ENCODE measurements around the gene CEP20. TPM values are rescaled to one million over a fixed set of nuclear protein-coding genes. Genes with fewer than 3 reads are reported as not detected.

The CEP20 gene
- total and polyA plus RNA-seq, 2 of the 8 experiments (the other 6 are each of a cell fraction or from before 2014, with no cell fraction given): 16.2 to 49.0 TPM

DNA sequence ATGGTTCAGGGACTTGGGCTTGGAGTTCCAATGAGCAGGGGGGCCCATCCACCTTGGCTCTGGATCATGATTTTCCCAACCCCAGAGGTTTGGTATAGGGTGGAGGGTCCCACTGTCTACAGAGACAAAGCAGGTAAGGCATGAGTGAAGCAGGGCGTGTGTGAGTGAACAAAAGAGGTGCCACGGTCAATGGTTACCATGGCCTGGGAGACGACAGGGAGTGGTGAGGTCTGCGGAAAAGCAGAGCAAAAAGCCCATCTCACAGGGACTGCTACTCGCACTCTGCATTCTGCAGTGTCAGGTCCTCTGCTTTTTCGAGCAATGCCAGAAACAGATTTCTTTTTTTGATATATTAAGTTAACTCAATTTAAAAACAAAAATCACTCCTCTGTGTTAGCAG lies 56.2 kb downstream of the CEP20 start:
- H3K23ac ChIP-seq (ENCODE audit: insufficient read length): no peak overlapping the region
- H3K4me3 ChIP-seq (ENCODE audit: extremely low read depth in 1 of 4, insufficient read depth in 2 of 4, low read depth in 3 of 4, low read length in 4 of 4): no peak overlapping the region
- H3K27ac ChIP-seq (ENCODE audit: low read depth, low read length): no peak overlapping the region
- no peak overlapping the region for H3K14ac ChIP-seq (ENCODE audit: insufficient read length)
- H2BK12ac ChIP-seq (ENCODE audit: low read depth, low read length): no peak overlapping the region
- H2BK15ac ChIP-seq (ENCODE audit: low read length): no peak overlapping the region
- H3K79me1 ChIP-seq (ENCODE audit: low read depth, low read length): no peaks in the 10 kb centered on the region
- no peak overlapping the region for H3K9ac ChIP-seq (replicated peaks in 1 of 4; ENCODE audit: extremely low read depth in 1 of 4, low read depth in 3 of 4, low read length in 3 of 4)
- H2BK120ac ChIP-seq (replicated peaks; ENCODE audit: low read depth, low read length): no peak overlapping the region
- no peak overlapping the region for H4K8ac ChIP-seq (ENCODE audit: extremely low read depth, insufficient read depth, low read length)
- H2AFZ ChIP-seq (ENCODE audit: low read length): no peak overlapping the region
- H2BK5ac ChIP-seq (ENCODE audit: low read depth, low read length): no peak overlapping the region
- 86% methylated on average over 6 of the region's 6 CpGs; no CpG with 5 or more reads in 1 of the 2 experiments for WGBS, 2 experiments (ENCODE audit: extremely low coverage in 1 of 2, insufficient coverage in 1 of 2, insufficient read length in 1 of 2, insufficient replicate concordance in 2 of 2, low coverage in 1 of 2, low lambda C conversion rate in 2 of 2, missing lambda C conversion rate in 1 of 2)
- ChIA-PET CTCF (ENCODE audit: partially characterized antibody) (interaction anchor here (0.6 kb wide), 1 partner anchor 55 kb away, joined by 3 read pairs; no protein-coding TSS in a partner anchor), POLR2A (ENCODE audit: partially characterized antibody) (interaction anchor here (1.0 kb wide), 1 partner anchor 62 kb away, joined by 3 read pairs; no protein-coding TSS in a partner anchor)
- no peak overlapping the region for H2AK5ac ChIP-seq (ENCODE audit: low read depth, low read length)
- no peak overlapping the region for H2BK20ac ChIP-seq (ENCODE audit: low read length)
- H3K27me3 ChIP-seq (replicated peaks in 1 of 4; ENCODE audit: control insufficient read depth in 3 of 4, extremely low read depth in 1 of 4, insufficient read depth in 3 of 4, low read length in 3 of 4): no peaks in the 10 kb centered on the region
- no peaks in the 10 kb centered on the region for H3K79me2 ChIP-seq (ENCODE audit: control insufficient read depth in 1 of 2, insufficient read depth in 2 of 2, low read length in 2 of 2)
- no peak overlapping the region for H3K4me2 ChIP-seq (ENCODE audit: insufficient read depth in 1 of 2, low read depth in 2 of 2, low read length in 2 of 2)
- H4K91ac ChIP-seq (replicated peaks; ENCODE audit: insufficient read length, low read length): no peak overlapping the region
- H3K9me3 ChIP-seq (ENCODE audit: insufficient read depth in 2 of 2, low read depth in 1 of 2, low read length in 1 of 2): no peaks in the 10 kb centered on the region
- no peaks in the 10 kb centered on the region for H4K20me1 ChIP-seq (replicated peaks in 1 of 2; ENCODE audit: control insufficient read depth in 1 of 2, insufficient read depth in 2 of 2, low read length in 2 of 2)
- H3K4ac ChIP-seq (replicated peaks; ENCODE audit: insufficient read length, low read depth, low read length): no peak overlapping the region
- H3K18ac ChIP-seq (ENCODE audit: extremely low read depth, low read length): no peak overlapping the region
- H3K56ac ChIP-seq (replicated peaks; ENCODE audit: insufficient read length, low read depth, low read length): no peak overlapping the region
- H3K4me1 ChIP-seq (replicated peaks in 1 of 4; ENCODE audit: control insufficient read depth in 3 of 4, insufficient read depth in 4 of 4, low read length in 3 of 4): no peaks in the 10 kb centered on the region
- H4K5ac ChIP-seq (ENCODE audit: insufficient read length, low read depth, low read length): no peak overlapping the region
- no peaks in the 10 kb centered on the region for H3K36me3 ChIP-seq (ENCODE audit: control insufficient read depth in 2 of 4, insufficient read depth in 4 of 4, low read length in 3 of 4)
- FAIRE-seq (no peak), DNase-seq (ENCODE audit: low read depth in 1 of 2, low spot score in 2 of 2) (no peak)
- TF ChIP-seq, protein P1, sequence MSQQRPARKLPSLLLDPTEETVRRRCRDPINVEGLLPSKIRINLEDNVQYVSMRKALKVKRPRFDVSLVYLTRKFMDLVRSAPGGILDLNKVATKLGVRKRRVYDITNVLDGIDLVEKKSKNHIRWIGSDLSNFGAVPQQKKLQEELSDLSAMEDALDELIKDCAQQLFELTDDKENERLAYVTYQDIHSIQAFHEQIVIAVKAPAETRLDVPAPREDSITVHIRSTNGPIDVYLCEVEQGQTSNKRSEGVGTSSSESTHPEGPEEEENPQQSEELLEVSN (IDR thresholded peaks at IDR 0.05): no peak
- no peaks in the 10 kb centered on the region for H3K23me2 ChIP-seq (ENCODE audit: low read depth, low read length)
